ENCODE data around the gene MKRN2OS.

MKRN2OS gene

GRCh38 chr3:12545473-12545791, at the start of gene MKRN2OS:
MKRN2OS (minus strand) TSS chr3:12545499; CDS start chr3:12545464, 35 bp downstream.
- DNase-seq: no peak

GRCh38 chr3:12593473-12593872, 48.2 kb upstream of the MKRN2OS start:
- DNase-seq: no peak

GRCh38 chr3:12591997-12592715, 46.9 kb upstream of the MKRN2OS start:
- DNase-seq: no peak

GRCh38 chr3:12591456-12591855, 46.2 kb upstream of the MKRN2OS start:
- DNase-seq: no peak

GRCh38 chr3:12590096-12590495, 44.8 kb upstream of the MKRN2OS start:
- DNase-seq: no peak

- no peak for DNase-seq
These were observed 43.0 kb upstream of the MKRN2OS start for GRCh38 chr3:12588039-12589009.

- no peak for DNase-seq
These were observed 41.1 kb upstream of the MKRN2OS start for GRCh38 chr3:12586403-12586802.

GRCh38 chr3:12585970-12586369, 40.7 kb upstream of the MKRN2OS start:
- DNase-seq: no peak

GRCh38 chr3:12585181-12585580, 39.9 kb upstream of the MKRN2OS start:
- no peak for DNase-seq

GRCh38 chr3:12584083-12584482, 38.8 kb upstream of the MKRN2OS start:
- DNase-seq: peak in 1 of 56 donors; percentile 4

GRCh38 chr3:12583280-12583679, 38.0 kb upstream of the MKRN2OS start:
- no peak for DNase-seq

- DNase-seq: no peak
These were observed 37.4 kb upstream of the MKRN2OS start for GRCh38 chr3:12582730-12583129.

GRCh38 chr3:12579905-12580304, 34.6 kb upstream of the MKRN2OS start:
- no peak for DNase-seq

GRCh38 chr3:12579456-12579855, 34.2 kb upstream of the MKRN2OS start:
- DNase-seq: no peak

- no peak for DNase-seq
These were observed 33.4 kb upstream of the MKRN2OS start for GRCh38 chr3:12578742-12579141.

GRCh38 chr3:12577379-12577778, 32.1 kb upstream of the MKRN2OS start:
- DNase-seq: no peak

GRCh38 chr3:12574661-12575060, 29.4 kb upstream of the MKRN2OS start:
- DNase-seq: no peak

- DNase-seq: no peak
These were observed 28.8 kb upstream of the MKRN2OS start for GRCh38 chr3:12574131-12574530.

- DNase-seq: no peak
These were observed 26.7 kb upstream of the MKRN2OS start for GRCh38 chr3:12571986-12572385.

- DNase-seq: no peak
These were observed 24.5 kb upstream of the MKRN2OS start for GRCh38 chr3:12569836-12570235.

GRCh38 chr3:12568747-12569146, 23.4 kb upstream of the MKRN2OS start:
- DNase-seq: no peak

GRCh38 chr3:12566976-12567375, 21.7 kb upstream of the MKRN2OS start:
- DNase-seq: no peak

- no peak for DNase-seq
These were observed 17.2 kb upstream of the MKRN2OS start for GRCh38 chr3:12562451-12562850.
